Neuronal stem cell (in vitro differentiated cells): Measurements from ENCODE around the gene KRT6A.

Experiments used
- DNase-seq: peaks from one replicate; pipeline ENCODE4 v3.0.0-alpha.2; 2013; ENCODE audit warnings: low spot score
- H2AFZ ChIP-seq: one replicate; pipeline ENCODE4 v1.6.1; 2013; ENCODE audit warnings: mild to moderate bottlenecking, low read length, inconsistent platforms
- H2AK5ac ChIP-seq: 2 replicates; pipeline ENCODE4 v1.6.1; 2013; ENCODE audit warnings: low read depth, mild to moderate bottlenecking, inconsistent platforms, low read length, moderate library complexity, mixed read lengths
- H2BK120ac ChIP-seq: 2 replicates; pipeline ENCODE4 v1.6.1; 2013; ENCODE audit warnings: low read depth, mild to moderate bottlenecking, inconsistent platforms, low read length, moderate library complexity, mixed read lengths
- H2BK12ac ChIP-seq: one replicate; pipeline ENCODE4 v1.6.1; 2013; ENCODE audit warnings: low read length, inconsistent platforms
- H2BK15ac ChIP-seq: 2 replicates; pipeline ENCODE4 v1.6.1; 2013; ENCODE audit warnings: mild to moderate bottlenecking, low read length, inconsistent platforms, mixed read lengths
- H2BK5ac ChIP-seq: one replicate; pipeline ENCODE4 v1.6.1; 2013; ENCODE audit warnings: inconsistent platforms, mild to moderate bottlenecking, low read length, moderate library complexity
- H3K14ac ChIP-seq: one replicate; pipeline ENCODE4 v1.6.1; 2013; ENCODE audit warnings: low read length, inconsistent platforms
- H3K18ac ChIP-seq: 2 replicates; pipeline ENCODE4 v1.6.1; 2013; ENCODE audit warnings: low read length, inconsistent platforms
- H3K23ac ChIP-seq: 2 replicates; pipeline ENCODE4 v1.6.1; 2013; ENCODE audit warnings: low read depth, mild to moderate bottlenecking, mixed read lengths, low read length, inconsistent platforms; ENCODE audit not compliant: poor library complexity
- H3K27ac ChIP-seq: replicated peaks from 3 replicates; pipeline ENCODE4 v1.5.1; 2013; ENCODE audit warnings: low read length, inconsistent platforms
- H3K27me3 ChIP-seq, 3 experiments: 2 replicates each; pipeline ENCODE4 v1.6.1; 2013; ENCODE audit warnings: low read length in 3 of 3, mild to moderate bottlenecking in 2 of 3, inconsistent platforms in 1 of 3, low read depth in 1 of 3, mixed read lengths in 1 of 3, moderate library complexity in 1 of 3; ENCODE audit not compliant: control insufficient read depth in 3 of 3, insufficient read depth in 3 of 3
- H3K36me3 ChIP-seq, 2 donors: replicated peaks in 1 of 2; 2 replicates each; pipeline ENCODE4 v1.6.1; 2013; ENCODE audit warnings: low read length in 2 of 2; ENCODE audit not compliant: control insufficient read depth in 2 of 2, insufficient read depth in 2 of 2
- H3K4ac ChIP-seq: 2 replicates; pipeline ENCODE4 v1.6.1; 2013; ENCODE audit warnings: inconsistent platforms, mild to moderate bottlenecking, low read length, moderate library complexity
- H3K4me1 ChIP-seq, 2 donors: 1 replicate in 1 of 2; 2 replicates in 1 of 2; pipeline ENCODE4 v1.6.1; 2013; ENCODE audit warnings: low read length in 2 of 2, low read depth in 1 of 2; ENCODE audit not compliant: control insufficient read depth in 2 of 2, insufficient read depth in 1 of 2
- H3K4me2 ChIP-seq: one replicate; pipeline ENCODE4 v1.6.1; 2013; ENCODE audit warnings: mild to moderate bottlenecking, low read length, inconsistent platforms; ENCODE audit not compliant: insufficient read depth, poor library complexity, severe bottlenecking
- H3K4me3 ChIP-seq, 2 donors: 2 replicates each; pipeline ENCODE4 v1.5.1; 2013; ENCODE audit warnings: low read length in 2 of 2, mild to moderate bottlenecking in 2 of 2, inconsistent platforms in 1 of 2, moderate library complexity in 1 of 2
- H3K79me1 ChIP-seq: one replicate; pipeline ENCODE4 v1.6.1; 2013; ENCODE audit warnings: low read depth, mild to moderate bottlenecking, inconsistent platforms, low read length, moderate library complexity
- H3K9ac ChIP-seq: one replicate; pipeline ENCODE4 v1.6.1; 2013; ENCODE audit warnings: mild to moderate bottlenecking, low read depth, low read length, inconsistent platforms; ENCODE audit not compliant: poor library complexity
- H3K9me3 ChIP-seq, 2 donors: replicated peaks in 1 of 2; 2 replicates each; pipeline versions ENCODE3 to v1.6.1; 2013; ENCODE audit warnings: low read length in 2 of 2, mild to moderate bottlenecking in 2 of 2, inconsistent platforms in 1 of 2, low read depth in 1 of 2, mixed read lengths in 1 of 2, moderate library complexity in 1 of 2; ENCODE audit not compliant: control insufficient read depth in 2 of 2, insufficient read depth in 1 of 2
- H4K8ac ChIP-seq: one replicate; pipeline ENCODE4 v1.6.1; 2013; ENCODE audit warnings: low read depth, mild to moderate bottlenecking, inconsistent platforms, low read length, moderate library complexity
- H4K91ac ChIP-seq: one replicate; pipeline ENCODE4 v1.6.1; 2013; ENCODE audit warnings: low read length, low read depth, mild to moderate bottlenecking, inconsistent platforms; ENCODE audit not compliant: poor library complexity
- WGBS, 2 donors: extraction: QIAGEN DNeasy Blood & Tissue Kit; methylation state at CpG; one replicate each; pipeline ENCODE4 v1.1.7; 2013; ENCODE audit warnings: missing lambda C conversion rate in 2 of 2, mixed read lengths in 1 of 2; ENCODE audit not compliant: insufficient read length in 2 of 2, insufficient replicate concordance in 1 of 2; ENCODE audit errors: extremely low coverage in 2 of 2; 5-methylcytosine and 5-hydroxymethylcytosine counted together

Gene KRT6A

GRCh38 chr12:52524898-52525591, 32.0 kb upstream of the KRT6A start:
- no peak overlapping the region for H3K9ac ChIP-seq
- H3K27me3 ChIP-seq, result peaks cover 0 to 10% (median 0%) of the 10 kb centered on the region in 3 experiments
- no peak overlapping the region for H2BK15ac ChIP-seq
- no peak overlapping the region for H2AK5ac ChIP-seq
- H3K27ac ChIP-seq, result no peak overlapping the region
- no peak overlapping the region for H2AFZ ChIP-seq
- H3K79me1 ChIP-seq, result no peaks in the 10 kb centered on the region
- no peak overlapping the region for H3K4ac ChIP-seq
- H3K36me3 ChIP-seq, result no peaks in the 10 kb centered on the region
- no peak overlapping the region for H2BK120ac ChIP-seq
- H3K4me3 ChIP-seq, result no peak overlapping the region
- DNase-seq, result no peak
- no peak overlapping the region for H3K4me2 ChIP-seq
- H3K18ac ChIP-seq, result no peak overlapping the region
- peaks cover 0 to 8% of the 10 kb centered on the region in 2 donors for H3K4me1 ChIP-seq
- H4K8ac ChIP-seq, result no peak overlapping the region
- no peaks in the 10 kb centered on the region for H3K9me3 ChIP-seq
- no peak overlapping the region for H2BK5ac ChIP-seq
- H3K23ac ChIP-seq, result no peak overlapping the region
- peak overlapping the region; percentile 19 for H4K91ac ChIP-seq
- no peak overlapping the region for H3K14ac ChIP-seq
- no peak overlapping the region for H2BK12ac ChIP-seq
- no CpG with 5 or more reads among the region's 5 CpGs for WGBS, 2 donors

GRCh38 chr12:52524241-52524897, 31.3 kb upstream of the KRT6A start:
- no peak overlapping the region for H3K4me2 ChIP-seq
- no peak overlapping the region for H2BK15ac ChIP-seq
- no peak overlapping the region for H2BK12ac ChIP-seq
- no peak for DNase-seq
- H3K4me3 ChIP-seq, result no peak overlapping the region
- H3K18ac ChIP-seq, result peak overlapping the region; percentile 24
- H3K27ac ChIP-seq, result no peak overlapping the region
- no peak overlapping the region for H2BK120ac ChIP-seq
- H2AK5ac ChIP-seq, result no peak overlapping the region
- H3K23ac ChIP-seq, result no peak overlapping the region
- peaks cover 0 to 10% (median 0%) of the 10 kb centered on the region in 3 experiments for H3K27me3 ChIP-seq
- H3K4me1 ChIP-seq, result peaks cover 0 to 8% of the 10 kb centered on the region in 2 donors
- H2BK5ac ChIP-seq, result no peak overlapping the region
- H3K36me3 ChIP-seq, result no peaks in the 10 kb centered on the region
- no peak overlapping the region for H4K8ac ChIP-seq
- no peak overlapping the region for H3K4ac ChIP-seq
- no peak overlapping the region for H3K14ac ChIP-seq
- no peaks in the 10 kb centered on the region for H3K9me3 ChIP-seq
- no peaks in the 10 kb centered on the region for H3K79me1 ChIP-seq
- no peak overlapping the region for H4K91ac ChIP-seq
- H3K9ac ChIP-seq, result no peak overlapping the region
- no CpG with 5 or more reads among the region's 6 CpGs for WGBS, 2 donors
- no peak overlapping the region for H2AFZ ChIP-seq

DNA sequence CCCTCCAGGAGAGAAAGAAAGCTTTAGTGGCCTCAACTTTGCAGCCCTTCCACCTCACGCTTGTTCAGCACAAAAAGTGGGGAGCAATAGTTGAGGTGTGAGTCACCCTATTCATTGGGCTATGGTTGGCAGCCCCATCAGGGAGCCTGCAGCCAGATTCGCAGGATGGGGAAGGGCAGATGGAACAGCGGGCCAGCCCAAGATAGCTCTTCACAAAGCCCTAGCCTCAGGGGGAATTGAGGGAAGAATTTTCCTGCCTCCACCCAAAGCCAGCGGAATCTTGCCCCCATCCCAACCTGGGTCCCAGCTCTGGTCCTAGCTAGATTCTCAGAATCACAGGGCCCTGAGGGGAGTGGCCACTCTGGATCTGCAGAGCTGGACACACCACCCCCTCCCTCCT, 30.8 kb upstream of the KRT6A start:
- no peak overlapping the region for H2BK12ac ChIP-seq
- H2BK15ac ChIP-seq, result no peak overlapping the region
- H2BK5ac ChIP-seq, result no peak overlapping the region
- no peak overlapping the region for H2AK5ac ChIP-seq
- no peak overlapping the region for H3K14ac ChIP-seq
- H3K27me3 ChIP-seq, result peaks cover 0 to 10% (median 0%) of the 10 kb centered on the region in 3 experiments
- H4K91ac ChIP-seq, result no peak overlapping the region
- no peaks in the 10 kb centered on the region for H3K9me3 ChIP-seq
- no peak overlapping the region for H3K27ac ChIP-seq
- no peaks in the 10 kb centered on the region for H3K36me3 ChIP-seq
- WGBS, 2 donors, result no CpG with 5 or more reads among the region's 4 CpGs
- no peak overlapping the region for H3K4me3 ChIP-seq
- no peaks in the 10 kb centered on the region for H3K79me1 ChIP-seq
- DNase-seq, result no peak
- H3K4me1 ChIP-seq, result peaks cover 0 to 8% of the 10 kb centered on the region in 2 donors
- no peak overlapping the region for H3K9ac ChIP-seq
- no peak overlapping the region for H4K8ac ChIP-seq
- H3K18ac ChIP-seq, result no peak overlapping the region
- no peak overlapping the region for H3K4ac ChIP-seq
- no peak overlapping the region for H3K23ac ChIP-seq
- no peak overlapping the region for H2BK120ac ChIP-seq
- H2AFZ ChIP-seq, result no peak overlapping the region
- H3K4me2 ChIP-seq, result no peak overlapping the region

DNA sequence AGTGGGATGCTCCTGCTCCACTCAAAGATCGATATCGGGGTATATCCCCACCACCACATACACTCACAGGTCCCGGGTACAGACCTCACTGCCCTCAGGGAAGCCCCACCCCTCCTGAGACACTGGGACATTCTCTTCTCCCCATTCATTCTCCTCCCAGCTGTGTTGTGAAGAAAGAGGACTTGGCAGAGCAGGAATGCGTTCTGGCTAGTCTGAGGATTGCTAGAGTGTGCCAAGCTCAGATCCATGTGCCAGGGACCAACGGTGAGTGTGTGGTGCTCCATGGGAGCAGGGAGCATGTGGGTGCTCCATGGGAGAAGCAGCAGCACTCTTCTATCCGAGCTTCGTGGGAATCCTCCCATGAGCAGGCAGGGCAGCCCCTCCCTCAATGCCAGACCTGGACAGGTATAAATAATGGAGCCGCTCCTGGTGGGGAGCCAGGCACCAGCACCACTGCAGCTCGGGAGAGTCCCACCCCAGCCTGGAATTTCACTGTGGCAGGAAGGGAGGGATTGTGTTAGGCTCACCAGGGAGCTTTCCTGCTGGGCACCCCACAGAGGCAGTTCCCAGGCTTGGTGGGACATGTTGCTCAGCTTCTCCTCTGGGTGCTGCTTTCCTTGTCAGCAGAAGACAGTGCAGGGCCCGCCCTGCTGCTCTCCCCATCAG, 29.4 kb upstream of the KRT6A start:
- no CpG with 5 or more reads among the region's 10 CpGs for WGBS, 2 donors
- peak overlapping the region; percentile 33 for H3K18ac ChIP-seq
- H4K8ac ChIP-seq, result no peak overlapping the region
- no peak overlapping the region for H2BK120ac ChIP-seq
- no peaks in the 10 kb centered on the region for H3K9me3 ChIP-seq
- H3K4ac ChIP-seq, result no peak overlapping the region
- H2AFZ ChIP-seq, result no peak overlapping the region
- H2BK5ac ChIP-seq, result no peak overlapping the region
- H4K91ac ChIP-seq, result no peak overlapping the region
- no peak overlapping the region for H3K9ac ChIP-seq
- no peak overlapping the region for H3K4me3 ChIP-seq
- H3K36me3 ChIP-seq, result no peaks in the 10 kb centered on the region
- DNase-seq, result no peak
- peaks cover 0 to 8% of the 10 kb centered on the region in 2 donors for H3K4me1 ChIP-seq
- H3K4me2 ChIP-seq, result no peak overlapping the region
- H3K14ac ChIP-seq, result peak overlapping the region; percentile 91
- no peak overlapping the region for H3K27ac ChIP-seq
- H2AK5ac ChIP-seq, result peak overlapping the region; percentile 33
- no peaks in the 10 kb centered on the region for H3K79me1 ChIP-seq
- peaks cover 0 to 10% (median 0%) of the 10 kb centered on the region in 3 experiments for H3K27me3 ChIP-seq
- H3K23ac ChIP-seq, result no peak overlapping the region
- no peak overlapping the region for H2BK15ac ChIP-seq
- no peak overlapping the region for H2BK12ac ChIP-seq
